Measurements from ENCODE around the gene RASSF3. TPM values are rescaled to one million over a fixed set of nuclear protein-coding genes. Genes with fewer than 3 reads are reported as not detected.

RASSF3 gene
- total and polyA plus RNA-seq, 2 of the 13 experiments (the other 11 are each of a cell fraction or from before 2014, with no cell fraction given), result 15.5 to 16.0 TPM

GRCh38 chr12:64624035-64624434 lies 13.7 kb downstream of the RASSF3 start (continued):
- TF ChIP-seq, protein P1, sequence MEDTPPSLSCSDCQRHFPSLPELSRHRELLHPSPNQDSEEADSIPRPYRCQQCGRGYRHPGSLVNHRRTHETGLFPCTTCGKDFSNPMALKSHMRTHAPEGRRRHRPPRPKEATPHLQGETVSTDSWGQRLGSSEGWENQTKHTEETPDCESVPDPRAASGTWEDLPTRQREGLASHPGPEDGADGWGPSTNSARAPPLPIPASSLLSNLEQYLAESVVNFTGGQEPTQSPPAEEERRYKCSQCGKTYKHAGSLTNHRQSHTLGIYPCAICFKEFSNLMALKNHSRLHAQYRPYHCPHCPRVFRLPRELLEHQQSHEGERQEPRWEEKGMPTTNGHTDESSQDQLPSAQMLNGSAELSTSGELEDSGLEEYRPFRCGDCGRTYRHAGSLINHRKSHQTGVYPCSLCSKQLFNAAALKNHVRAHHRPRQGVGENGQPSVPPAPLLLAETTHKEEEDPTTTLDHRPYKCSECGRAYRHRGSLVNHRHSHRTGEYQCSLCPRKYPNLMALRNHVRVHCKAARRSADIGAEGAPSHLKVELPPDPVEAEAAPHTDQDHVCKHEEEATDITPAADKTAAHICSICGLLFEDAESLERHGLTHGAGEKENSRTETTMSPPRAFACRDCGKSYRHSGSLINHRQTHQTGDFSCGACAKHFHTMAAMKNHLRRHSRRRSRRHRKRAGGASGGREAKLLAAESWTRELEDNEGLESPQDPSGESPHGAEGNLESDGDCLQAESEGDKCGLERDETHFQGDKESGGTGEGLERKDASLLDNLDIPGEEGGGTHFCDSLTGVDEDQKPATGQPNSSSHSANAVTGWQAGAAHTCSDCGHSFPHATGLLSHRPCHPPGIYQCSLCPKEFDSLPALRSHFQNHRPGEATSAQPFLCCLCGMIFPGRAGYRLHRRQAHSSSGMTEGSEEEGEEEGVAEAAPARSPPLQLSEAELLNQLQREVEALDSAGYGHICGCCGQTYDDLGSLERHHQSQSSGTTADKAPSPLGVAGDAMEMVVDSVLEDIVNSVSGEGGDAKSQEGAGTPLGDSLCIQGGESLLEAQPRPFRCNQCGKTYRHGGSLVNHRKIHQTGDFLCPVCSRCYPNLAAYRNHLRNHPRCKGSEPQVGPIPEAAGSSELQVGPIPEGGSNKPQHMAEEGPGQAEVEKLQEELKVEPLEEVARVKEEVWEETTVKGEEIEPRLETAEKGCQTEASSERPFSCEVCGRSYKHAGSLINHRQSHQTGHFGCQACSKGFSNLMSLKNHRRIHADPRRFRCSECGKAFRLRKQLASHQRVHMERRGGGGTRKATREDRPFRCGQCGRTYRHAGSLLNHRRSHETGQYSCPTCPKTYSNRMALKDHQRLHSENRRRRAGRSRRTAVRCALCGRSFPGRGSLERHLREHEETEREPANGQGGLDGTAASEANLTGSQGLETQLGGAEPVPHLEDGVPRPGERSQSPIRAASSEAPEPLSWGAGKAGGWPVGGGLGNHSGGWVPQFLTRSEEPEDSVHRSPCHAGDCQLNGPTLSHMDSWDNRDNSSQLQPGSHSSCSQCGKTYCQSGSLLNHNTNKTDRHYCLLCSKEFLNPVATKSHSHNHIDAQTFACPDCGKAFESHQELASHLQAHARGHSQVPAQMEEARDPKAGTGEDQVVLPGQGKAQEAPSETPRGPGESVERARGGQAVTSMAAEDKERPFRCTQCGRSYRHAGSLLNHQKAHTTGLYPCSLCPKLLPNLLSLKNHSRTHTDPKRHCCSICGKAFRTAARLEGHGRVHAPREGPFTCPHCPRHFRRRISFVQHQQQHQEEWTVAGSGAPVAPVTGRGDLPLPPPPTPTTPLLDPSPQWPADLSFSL (CRISPR knock-in tag; IDR thresholded peaks at IDR 0.05), result no peak
- TF ChIP-seq ZNF589 (CRISPR knock-in tag; conservative IDR thresholded peaks at IDR 0.05) (no peak), ZNF343 (CRISPR knock-in tag; IDR thresholded peaks at IDR 0.05) (no peak), ZNF367 (CRISPR knock-in tag; IDR thresholded peaks at IDR 0.05; ENCODE audit: borderline replicate concordance) (no peak), THAP8 (CRISPR knock-in tag; IDR thresholded peaks at IDR 0.05; ENCODE audit: borderline replicate concordance) (no peak), BRCA1 (CRISPR knock-in tag; IDR thresholded peaks at IDR 0.05) (no peak), MTF1 (CRISPR knock-in tag; IDR thresholded peaks at IDR 0.05) (no peak), ZNF768 (CRISPR knock-in tag; IDR thresholded peaks at IDR 0.05) (no peak), HDAC2 (CRISPR knock-in tag; IDR thresholded peaks at IDR 0.05) (no peak), REL (CRISPR knock-in tag; conservative IDR thresholded peaks at IDR 0.05) (no peak)
- TF ChIP-seq, protein P2, sequence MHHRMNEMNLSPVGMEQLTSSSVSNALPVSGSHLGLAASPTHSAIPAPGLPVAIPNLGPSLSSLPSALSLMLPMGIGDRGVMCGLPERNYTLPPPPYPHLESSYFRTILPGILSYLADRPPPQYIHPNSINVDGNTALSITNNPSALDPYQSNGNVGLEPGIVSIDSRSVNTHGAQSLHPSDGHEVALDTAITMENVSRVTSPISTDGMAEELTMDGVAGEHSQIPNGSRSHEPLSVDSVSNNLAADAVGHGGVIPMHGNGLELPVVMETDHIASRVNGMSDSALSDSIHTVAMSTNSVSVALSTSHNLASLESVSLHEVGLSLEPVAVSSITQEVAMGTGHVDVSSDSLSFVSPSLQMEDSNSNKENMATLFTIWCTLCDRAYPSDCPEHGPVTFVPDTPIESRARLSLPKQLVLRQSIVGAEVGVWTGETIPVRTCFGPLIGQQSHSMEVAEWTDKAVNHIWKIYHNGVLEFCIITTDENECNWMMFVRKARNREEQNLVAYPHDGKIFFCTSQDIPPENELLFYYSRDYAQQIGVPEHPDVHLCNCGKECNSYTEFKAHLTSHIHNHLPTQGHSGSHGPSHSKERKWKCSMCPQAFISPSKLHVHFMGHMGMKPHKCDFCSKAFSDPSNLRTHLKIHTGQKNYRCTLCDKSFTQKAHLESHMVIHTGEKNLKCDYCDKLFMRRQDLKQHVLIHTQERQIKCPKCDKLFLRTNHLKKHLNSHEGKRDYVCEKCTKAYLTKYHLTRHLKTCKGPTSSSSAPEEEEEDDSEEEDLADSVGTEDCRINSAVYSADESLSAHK (CRISPR knock-in tag; IDR thresholded peaks at IDR 0.05; ENCODE audit: borderline replicate concordance), result no peak
- TF ChIP-seq, protein P3, sequence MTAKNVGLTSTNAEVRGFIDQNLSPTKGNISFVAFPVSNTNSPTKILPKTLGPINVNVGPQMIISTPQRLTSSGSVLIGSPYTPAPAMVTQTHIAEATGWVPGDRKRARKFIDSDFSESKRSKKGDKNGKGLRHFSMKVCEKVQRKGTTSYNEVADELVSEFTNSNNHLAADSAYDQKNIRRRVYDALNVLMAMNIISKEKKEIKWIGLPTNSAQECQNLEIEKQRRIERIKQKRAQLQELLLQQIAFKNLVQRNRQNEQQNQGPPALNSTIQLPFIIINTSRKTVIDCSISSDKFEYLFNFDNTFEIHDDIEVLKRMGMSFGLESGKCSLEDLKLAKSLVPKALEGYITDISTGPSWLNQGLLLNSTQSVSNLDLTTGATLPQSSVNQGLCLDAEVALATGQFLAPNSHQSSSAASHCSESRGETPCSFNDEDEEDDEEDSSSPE (CRISPR knock-in tag; IDR thresholded peaks at IDR 0.05), result no peak
- TF ChIP-seq, protein P4, sequence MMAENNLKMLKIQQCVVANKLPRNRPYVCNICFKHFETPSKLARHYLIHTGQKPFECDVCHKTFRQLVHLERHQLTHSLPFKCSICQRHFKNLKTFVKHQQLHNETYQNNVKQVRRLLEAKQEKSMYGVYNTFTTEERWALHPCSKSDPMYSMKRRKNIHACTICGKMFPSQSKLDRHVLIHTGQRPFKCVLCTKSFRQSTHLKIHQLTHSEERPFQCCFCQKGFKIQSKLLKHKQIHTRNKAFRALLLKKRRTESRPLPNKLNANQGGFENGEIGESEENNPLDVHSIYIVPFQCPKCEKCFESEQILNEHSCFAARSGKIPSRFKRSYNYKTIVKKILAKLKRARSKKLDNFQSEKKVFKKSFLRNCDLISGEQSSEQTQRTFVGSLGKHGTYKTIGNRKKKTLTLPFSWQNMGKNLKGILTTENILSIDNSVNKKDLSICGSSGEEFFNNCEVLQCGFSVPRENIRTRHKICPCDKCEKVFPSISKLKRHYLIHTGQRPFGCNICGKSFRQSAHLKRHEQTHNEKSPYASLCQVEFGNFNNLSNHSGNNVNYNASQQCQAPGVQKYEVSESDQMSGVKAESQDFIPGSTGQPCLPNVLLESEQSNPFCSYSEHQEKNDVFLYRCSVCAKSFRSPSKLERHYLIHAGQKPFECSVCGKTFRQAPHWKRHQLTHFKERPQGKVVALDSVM (CRISPR knock-in tag; IDR thresholded peaks at IDR 0.05), result no peak

All from HepG2 (cell line).